Liver (tissue), 9 donors: ENCODE measurements around the gene KISS1. TPM values are rescaled to one million over a fixed set of nuclear protein-coding genes. Genes with fewer than 3 reads are reported as not detected.

ENCODE experiments used
- DNase-seq: peaks from one replicate; pipeline ENCODE4 v3.0.0-alpha.2; 2017; ENCODE audit warnings: low spot score
- H3K27ac ChIP-seq, 2 donors: one replicate each; pipeline ENCODE4 v1.7.0; 2013; ENCODE audit warnings: inconsistent platforms in 2 of 2, low read length in 2 of 2, control low read depth in 1 of 2, low read depth in 1 of 2, mild to moderate bottlenecking in 1 of 2
- H3K27me3 ChIP-seq, 4 donors: one replicate each; pipeline versions ENCODE4 v1.6.1 to v1.7.0; 2013; ENCODE audit warnings: low read length in 3 of 4, inconsistent platforms in 1 of 4, mild to moderate bottlenecking in 1 of 4, moderate library complexity in 1 of 4; ENCODE audit not compliant: control insufficient read depth in 4 of 4, insufficient read depth in 4 of 4
- H3K36me3 ChIP-seq, 4 donors: one replicate each; pipeline versions ENCODE4 v1.6.1 to v1.7.0; 2013; ENCODE audit warnings: low read length in 3 of 4, mild to moderate bottlenecking in 3 of 4, low read depth in 1 of 4, moderate library complexity in 1 of 4; ENCODE audit not compliant: control insufficient read depth in 4 of 4, insufficient read depth in 3 of 4
- H3K4me1 ChIP-seq, 4 donors: one replicate each; pipeline versions ENCODE4 v1.6.1 to v1.7.0; 2013; ENCODE audit warnings: low read length in 3 of 4, mild to moderate bottlenecking in 3 of 4, moderate library complexity in 1 of 4; ENCODE audit not compliant: control insufficient read depth in 4 of 4, insufficient read depth in 4 of 4
- H3K4me3 ChIP-seq, 3 donors: one replicate each; pipeline versions ENCODE4 v1.6.1 to v1.7.0; 2013; ENCODE audit warnings: low read length in 3 of 3, control low read depth in 1 of 3, low read depth in 1 of 3, mild to moderate bottlenecking in 1 of 3
- H3K9ac ChIP-seq, 2 donors: one replicate each; pipeline ENCODE4 v1.7.0; 2013; ENCODE audit warnings: low read length in 2 of 2, mild to moderate bottlenecking in 2 of 2, moderate library complexity in 2 of 2, control low read depth in 1 of 2, low read depth in 1 of 2
- H3K9me3 ChIP-seq, 4 donors: one replicate each; pipeline versions ENCODE4 v1.6.1 to v1.7.0; 2013; ENCODE audit warnings: low read length in 3 of 4; ENCODE audit not compliant: control insufficient read depth in 4 of 4
- EGR1 ChIP-seq, 2 donors: IDR thresholded peaks; 2 replicates each; pipeline ENCODE4 v1.6.1; 2016 to 2018; ENCODE audit warnings: antibody characterized with exemption in 2 of 2, low read depth in 2 of 2
- GABPA ChIP-seq, 2 donors: IDR thresholded peaks in 1 of 2; conservative IDR thresholded peaks in 1 of 2; 2 replicates each; pipeline ENCODE4 v1.6.1; 2016; ENCODE audit warnings: antibody characterized with exemption in 2 of 2, mild to moderate bottlenecking in 1 of 2, moderate library complexity in 1 of 2
- HNF4A ChIP-seq, 2 donors: conservative IDR thresholded peaks; 2 replicates each; pipeline ENCODE4 v1.6.1; 2016; ENCODE audit warnings: antibody characterized with exemption in 2 of 2, mild to moderate bottlenecking in 2 of 2
- HNF4G ChIP-seq: IDR thresholded peaks from 2 replicates; pipeline ENCODE4 v1.6.1; 2016; ENCODE audit warnings: antibody characterized with exemption
- JUND ChIP-seq, 2 donors: IDR thresholded peaks; 2 replicates each; pipeline ENCODE4 v1.6.1; 2016; ENCODE audit warnings: antibody characterized with exemption in 2 of 2
- NR2F2 ChIP-seq: IDR thresholded peaks from 2 replicates; pipeline ENCODE4 v1.6.1; 2016; ENCODE audit warnings: antibody characterized with exemption
- RAD21 ChIP-seq, 2 donors: IDR thresholded peaks; 2 replicates each; pipeline ENCODE4 v1.6.1; 2016; ENCODE audit warnings: antibody characterized with exemption in 2 of 2, mild to moderate bottlenecking in 2 of 2
- RXRA ChIP-seq, 2 donors: IDR thresholded peaks; 2 replicates each; pipeline ENCODE4 v1.6.1; 2017 to 2018; ENCODE audit warnings: antibody characterized with exemption in 2 of 2, mild to moderate bottlenecking in 1 of 2
- SP1 ChIP-seq: IDR thresholded peaks from 2 replicates; pipeline ENCODE4 v1.6.1; 2018; ENCODE audit warnings: antibody characterized with exemption, mild to moderate bottlenecking
- TAF1 ChIP-seq: conservative IDR thresholded peaks from 2 replicates; pipeline ENCODE4 v1.6.1; 2016; ENCODE audit warnings: antibody characterized with exemption, mild to moderate bottlenecking
- YY1 ChIP-seq: IDR thresholded peaks from 2 replicates; pipeline ENCODE4 v1.6.1; 2016; ENCODE audit warnings: antibody characterized with exemption, mild to moderate bottlenecking
- WGBS: extraction: QIAGEN DNeasy Blood & Tissue Kit; methylation state at CpG from one replicate; pipeline ENCODE4 v1.1.7; 2013; 5-methylcytosine and 5-hydroxymethylcytosine counted together
- polyA plus RNA-seq, 2 donors: library from polyadenylated mRNA; stranded (reverse) in 1 of 2; unstranded in 1 of 2; fragments of 200-250 nt in 1 of 2; fragments of >200 nt in 1 of 2; fragmentation: Nextera tagmentation in 1 of 2; extraction: Ambion mirVana in 1 of 2; gene quantifications; one replicate each; pipeline versions ENCODE4 v1.2.1 to v1.2.3, GENCODE V29; 2013 to 2015
- total RNA-seq, 2 donors: library from RNA; depleted of rRNA; stranded (reverse); fragments of >200 nt; gene quantifications; one replicate each; pipeline ENCODE4 v1.2.3, GENCODE V29; 2014
- TF ChIP-seq, protein P1 (sequence below): IDR thresholded peaks from 2 replicates; pipeline ENCODE4 v1.6.1; 2016; ENCODE audit warnings: antibody characterized with exemption
- TF ChIP-seq, protein P2 (sequence below): IDR thresholded peaks from 2 replicates; pipeline ENCODE4 v1.6.1; 2016; ENCODE audit warnings: antibody characterized with exemption, mild to moderate bottlenecking
- TF ChIP-seq, protein P3 (sequence below): IDR thresholded peaks from 2 replicates; pipeline ENCODE4 v1.6.1; 2016; ENCODE audit warnings: antibody characterized with exemption
- TF ChIP-seq, protein P4 (sequence below): IDR thresholded peaks from 2 replicates; pipeline ENCODE4 v1.6.1; 2016; ENCODE audit warnings: antibody characterized with exemption
- donor health status: healthy.
- donor health status: healthy.
- donor health status: healthy.
- donor health status: healthy.
- donor health status: healthy.

KISS1 gene
- total and polyA plus RNA-seq, 4 donors: 0.50 to 1.4 TPM; not detected in 2

DNA sequence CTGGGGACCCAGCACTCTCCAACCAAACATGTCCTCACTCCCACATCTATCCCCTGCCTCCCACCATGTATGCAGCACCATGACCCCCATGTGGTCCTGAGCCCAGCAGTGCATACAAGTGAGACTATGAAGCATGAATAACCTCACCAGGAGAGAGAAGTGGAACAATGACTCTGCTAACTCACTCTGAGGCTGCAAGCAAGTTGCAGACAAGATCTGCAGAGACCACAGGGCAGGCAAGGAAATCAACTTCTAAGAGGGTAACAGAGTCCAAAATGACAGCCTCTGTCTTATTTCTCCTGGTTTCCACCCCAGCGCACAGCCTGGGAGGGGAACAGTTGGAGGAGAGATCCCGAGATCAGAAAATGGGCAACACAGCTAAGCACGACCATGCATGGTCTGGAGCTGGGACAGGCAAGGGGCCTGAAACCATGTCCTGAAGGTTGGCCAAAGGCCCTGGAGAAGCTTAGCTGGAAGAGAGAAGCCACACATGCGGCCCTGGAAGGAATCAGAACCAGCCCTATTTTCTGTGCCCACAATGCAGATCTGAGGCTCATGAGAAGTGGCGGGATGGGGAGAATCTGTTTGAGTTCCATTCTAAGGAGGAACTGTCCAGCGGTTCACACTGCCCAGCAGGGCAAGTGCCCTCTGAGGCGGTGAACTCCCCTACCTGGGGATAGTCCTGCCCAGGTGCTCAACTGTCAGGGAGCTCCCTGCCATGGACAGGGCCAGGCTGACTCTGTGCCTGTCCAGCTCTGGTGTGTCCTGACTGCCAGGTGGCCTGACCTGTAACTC lies 17.6 kb downstream of the KISS1 start:
- 91% methylated on average over 7 of the region's 7 CpGs for WGBS

DNA sequence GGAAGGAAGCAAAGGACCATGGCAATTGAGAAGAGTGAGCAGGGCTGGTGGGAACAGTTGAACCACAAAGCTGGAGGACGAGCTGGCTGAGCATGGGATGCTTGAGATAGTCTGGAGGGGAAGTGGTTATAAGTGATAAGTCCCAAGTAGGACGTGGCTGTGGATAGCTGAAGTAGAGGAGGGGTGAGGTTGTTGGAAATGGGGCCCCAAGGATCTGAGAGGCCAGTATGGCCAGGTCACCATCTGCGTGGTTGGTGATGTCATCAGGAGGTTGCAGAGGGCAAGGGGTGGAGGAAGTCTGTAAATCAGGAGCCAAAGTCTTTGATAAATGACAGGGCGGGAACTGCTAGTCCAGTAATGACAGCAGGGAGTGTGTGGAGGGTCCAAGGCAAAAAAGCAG lies 19.2 kb downstream of the KISS1 start:
- H3K9me3 ChIP-seq: no peaks in the 10 kb centered on the region
- TF ChIP-seq JUND (IDR thresholded peaks at IDR 0.05) (no peak), SP1 (no peak), NR2F2 (no peak), GABPA (IDR thresholded peaks at IDR 0.05 in 1 of 2, conservative IDR thresholded peaks at IDR 0.05 in 1 of 2) (no peak), EGR1 (IDR thresholded peaks at IDR 0.05; ENCODE audit: low read depth in 2 of 2) (no peak), RXRA (IDR thresholded peaks at IDR 0.05) (no peak), HNF4A (conservative IDR thresholded peaks at IDR 0.05) (no peak), RAD21 (IDR thresholded peaks at IDR 0.05) (no peak)
- TF ChIP-seq, protein P1, sequence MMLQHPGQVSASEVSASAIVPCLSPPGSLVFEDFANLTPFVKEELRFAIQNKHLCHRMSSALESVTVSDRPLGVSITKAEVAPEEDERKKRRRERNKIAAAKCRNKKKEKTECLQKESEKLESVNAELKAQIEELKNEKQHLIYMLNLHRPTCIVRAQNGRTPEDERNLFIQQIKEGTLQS: no peak
- TF ChIP-seq, protein P2, sequence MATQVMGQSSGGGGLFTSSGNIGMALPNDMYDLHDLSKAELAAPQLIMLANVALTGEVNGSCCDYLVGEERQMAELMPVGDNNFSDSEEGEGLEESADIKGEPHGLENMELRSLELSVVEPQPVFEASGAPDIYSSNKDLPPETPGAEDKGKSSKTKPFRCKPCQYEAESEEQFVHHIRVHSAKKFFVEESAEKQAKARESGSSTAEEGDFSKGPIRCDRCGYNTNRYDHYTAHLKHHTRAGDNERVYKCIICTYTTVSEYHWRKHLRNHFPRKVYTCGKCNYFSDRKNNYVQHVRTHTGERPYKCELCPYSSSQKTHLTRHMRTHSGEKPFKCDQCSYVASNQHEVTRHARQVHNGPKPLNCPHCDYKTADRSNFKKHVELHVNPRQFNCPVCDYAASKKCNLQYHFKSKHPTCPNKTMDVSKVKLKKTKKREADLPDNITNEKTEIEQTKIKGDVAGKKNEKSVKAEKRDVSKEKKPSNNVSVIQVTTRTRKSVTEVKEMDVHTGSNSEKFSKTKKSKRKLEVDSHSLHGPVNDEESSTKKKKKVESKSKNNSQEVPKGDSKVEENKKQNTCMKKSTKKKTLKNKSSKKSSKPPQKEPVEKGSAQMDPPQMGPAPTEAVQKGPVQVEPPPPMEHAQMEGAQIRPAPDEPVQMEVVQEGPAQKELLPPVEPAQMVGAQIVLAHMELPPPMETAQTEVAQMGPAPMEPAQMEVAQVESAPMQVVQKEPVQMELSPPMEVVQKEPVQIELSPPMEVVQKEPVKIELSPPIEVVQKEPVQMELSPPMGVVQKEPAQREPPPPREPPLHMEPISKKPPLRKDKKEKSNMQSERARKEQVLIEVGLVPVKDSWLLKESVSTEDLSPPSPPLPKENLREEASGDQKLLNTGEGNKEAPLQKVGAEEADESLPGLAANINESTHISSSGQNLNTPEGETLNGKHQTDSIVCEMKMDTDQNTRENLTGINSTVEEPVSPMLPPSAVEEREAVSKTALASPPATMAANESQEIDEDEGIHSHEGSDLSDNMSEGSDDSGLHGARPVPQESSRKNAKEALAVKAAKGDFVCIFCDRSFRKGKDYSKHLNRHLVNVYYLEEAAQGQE: no peak
- TF ChIP-seq, protein P3, sequence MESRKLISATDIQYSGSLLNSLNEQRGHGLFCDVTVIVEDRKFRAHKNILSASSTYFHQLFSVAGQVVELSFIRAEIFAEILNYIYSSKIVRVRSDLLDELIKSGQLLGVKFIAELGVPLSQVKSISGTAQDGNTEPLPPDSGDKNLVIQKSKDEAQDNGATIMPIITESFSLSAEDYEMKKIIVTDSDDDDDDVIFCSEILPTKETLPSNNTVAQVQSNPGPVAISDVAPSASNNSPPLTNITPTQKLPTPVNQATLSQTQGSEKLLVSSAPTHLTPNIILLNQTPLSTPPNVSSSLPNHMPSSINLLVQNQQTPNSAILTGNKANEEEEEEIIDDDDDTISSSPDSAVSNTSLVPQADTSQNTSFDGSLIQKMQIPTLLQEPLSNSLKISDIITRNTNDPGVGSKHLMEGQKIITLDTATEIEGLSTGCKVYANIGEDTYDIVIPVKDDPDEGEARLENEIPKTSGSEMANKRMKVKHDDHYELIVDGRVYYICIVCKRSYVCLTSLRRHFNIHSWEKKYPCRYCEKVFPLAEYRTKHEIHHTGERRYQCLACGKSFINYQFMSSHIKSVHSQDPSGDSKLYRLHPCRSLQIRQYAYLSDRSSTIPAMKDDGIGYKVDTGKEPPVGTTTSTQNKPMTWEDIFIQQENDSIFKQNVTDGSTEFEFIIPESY: no peak
- TF ChIP-seq, protein P4, sequence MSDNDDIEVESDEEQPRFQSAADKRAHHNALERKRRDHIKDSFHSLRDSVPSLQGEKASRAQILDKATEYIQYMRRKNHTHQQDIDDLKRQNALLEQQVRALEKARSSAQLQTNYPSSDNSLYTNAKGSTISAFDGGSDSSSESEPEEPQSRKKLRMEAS: no peak

More for the DNA sequence above, 17.6 kb downstream of the KISS1 start:
- no peak for DNase-seq
- Histone ChIP-seq H3K9ac (no peak overlapping the region), H3K27me3 (no peaks in the 10 kb centered on the region), H3K27ac (no peak overlapping the region), H3K9me3 (no peaks in the 10 kb centered on the region), H3K4me3 (no peak overlapping the region), H3K36me3 (no peaks in the 10 kb centered on the region), H3K4me1 (no peaks in the 10 kb centered on the region)
- TF ChIP-seq NR2F2 (no peak), RAD21 (IDR thresholded peaks at IDR 0.05) (no peak), JUND (IDR thresholded peaks at IDR 0.05) (no peak), TAF1 (no peak), HNF4G (no peak), YY1 (no peak), HNF4A (conservative IDR thresholded peaks at IDR 0.05) (no peak), RXRA (IDR thresholded peaks at IDR 0.05) (no peak)
- TF ChIP-seq, protein P1: no peak
- TF ChIP-seq, protein P2: no peak
- TF ChIP-seq, protein P3: no peak

More for the DNA sequence above, 19.2 kb downstream of the KISS1 start:
- no peak overlapping the region for H3K4me3 ChIP-seq
- no peaks in the 10 kb centered on the region for H3K27me3 ChIP-seq
- H3K36me3 ChIP-seq: no peaks in the 10 kb centered on the region
- DNase-seq: no peak
- H3K27ac ChIP-seq: no peak overlapping the region
- no peak overlapping the region for H3K9ac ChIP-seq
- H3K4me1 ChIP-seq: no peaks in the 10 kb centered on the region
- WGBS: 70% methylated on average over 4 of the region's 4 CpGs
